Liver (tissue), 3 donors: Measurements from ENCODE around the gene NEK6.

Experiments
- CTCF ChIP-seq: fragments of 150-350 bp; IDR thresholded peaks from 2 replicates; pipeline ENCODE4 v1.5.1; 2017; ENCODE audit warnings: improper control_type of control experiment, low read depth, low read length; ENCODE audit not compliant: missing input control
- GABPA ChIP-seq, 2 donors: IDR thresholded peaks in 1 of 2; conservative IDR thresholded peaks in 1 of 2; 2 replicates each; pipeline ENCODE4 v1.6.1; 2016; ENCODE audit warnings: antibody characterized with exemption in 2 of 2, mild to moderate bottlenecking in 1 of 2, moderate library complexity in 1 of 2
- RXRA ChIP-seq, 2 donors: IDR thresholded peaks; 2 replicates each; pipeline ENCODE4 v1.6.1; 2017 to 2018; ENCODE audit warnings: antibody characterized with exemption in 2 of 2, mild to moderate bottlenecking in 1 of 2
- SP1 ChIP-seq: IDR thresholded peaks from 2 replicates; pipeline ENCODE4 v1.6.1; 2018; ENCODE audit warnings: antibody characterized with exemption, mild to moderate bottlenecking
- TAF1 ChIP-seq: conservative IDR thresholded peaks from 2 replicates; pipeline ENCODE4 v1.6.1; 2016; ENCODE audit warnings: antibody characterized with exemption, mild to moderate bottlenecking
- donor health status: healthy.
- donor health status: healthy.

- no peak for TF ChIP-seq RXRA (IDR thresholded peaks at IDR 0.05)
- TF ChIP-seq CTCF: no peak
- TF ChIP-seq SP1: no peak
- no peak for TF ChIP-seq GABPA (IDR thresholded peaks at IDR 0.05 in 1 of 2, conservative IDR thresholded peaks at IDR 0.05 in 1 of 2)
- no peak for TF ChIP-seq TAF1
Observed at GRCh38 chr9:124308606-124309491, 51.1 kb downstream of the NEK6 start.
